Measurements from ENCODE around the gene KCNK1. TPM values are rescaled to one million over a fixed set of nuclear protein-coding genes. Genes with fewer than 3 reads are reported as not detected.

The KCNK1 gene
- total and polyA plus RNA-seq, 2 of the 4 experiments (the other 2 are of a cell fraction) = 0.90 to 1.6 TPM

GRCh38 chr1:233566886-233567285, 47.0 kb upstream of the KCNK1 start:
- no peak overlapping the region for H3K18ac ChIP-seq (ENCODE audit: low read depth, low read length)
- DNase-seq (no peak), ATAC-seq (ENCODE audit: low read depth) (no peak)
- intact Hi-C loops (cut with micrococcal nuclease) (no loop called here), in situ Hi-C loops (cut with MboI; ENCODE audit: low sequenced_read_pairs) (no loop called here), dilution Hi-C loops (cut with HindIII; ENCODE audit: low sequenced_read_pairs, unreplicated experiment) (no loop called here)
- H3K56ac ChIP-seq (ENCODE audit: extremely low read depth, insufficient read depth, low read length) = no peak overlapping the region
- ChIA-PET POLR2A (ENCODE audit: unreplicated experiment) (no interaction called here), CTCF (no interaction called here)
- H2BK120ac ChIP-seq (ENCODE audit: low read depth, low read length) = no peak overlapping the region
- no peak overlapping the region for H3K4ac ChIP-seq (ENCODE audit: low read depth, low read length)
- no peak overlapping the region for H3K27ac ChIP-seq (ENCODE audit: insufficient read depth, low read length)
- H3K4me1 ChIP-seq (ENCODE audit: control insufficient read depth, insufficient read depth, low read length) = no peaks in the 10 kb centered on the region
- no peak overlapping the region for H3K4me3 ChIP-seq (ENCODE audit: insufficient read depth, low read depth, low read length)
- H2BK15ac ChIP-seq (ENCODE audit: low read depth, low read length) = no peak overlapping the region
- no peaks in the 10 kb centered on the region for H4K20me1 ChIP-seq (ENCODE audit: insufficient read depth, low read length)
- no peak overlapping the region for H2AK5ac ChIP-seq (ENCODE audit: low read depth, low read length)
- H3K23ac ChIP-seq (ENCODE audit: low read depth, low read length) = no peak overlapping the region
- no peak overlapping the region for H4K5ac ChIP-seq (ENCODE audit: low read depth, low read length)
- H4K91ac ChIP-seq (ENCODE audit: insufficient read depth, low read depth, low read length) = no peak overlapping the region
- H3K36me3 ChIP-seq (ENCODE audit: control insufficient read depth, insufficient read depth, low read length) = no peaks in the 10 kb centered on the region
- no peak overlapping the region for H2AFZ ChIP-seq (replicated peaks; ENCODE audit: low read length, poor library complexity)
- no peak overlapping the region for H3K14ac ChIP-seq (replicated peaks; ENCODE audit: low read depth, low read length)
- no CpG with 5 or more reads among the region's 2 CpGs for WGBS, 2 experiments (ENCODE audit: extremely low coverage in 2 of 2, insufficient read length in 1 of 2)
- H4K8ac ChIP-seq (ENCODE audit: low read depth in 2 of 2, low read length in 2 of 2) = no peak overlapping the region
- H3K79me1 ChIP-seq (ENCODE audit: low read depth in 1 of 2, low read length in 2 of 2) = no peaks in the 10 kb centered on the region
- no peak overlapping the region for H2BK20ac ChIP-seq (ENCODE audit: low read depth, low read length)
- no peak overlapping the region for H3K4me2 ChIP-seq (ENCODE audit: low read depth, low read length)
- H3K27me3 ChIP-seq (ENCODE audit: control insufficient read depth, insufficient read depth, low read length) = no peaks in the 10 kb centered on the region
- no peak overlapping the region for H3K9ac ChIP-seq (ENCODE audit: low read depth, low read length)
- no TSS peak for BruUV-seq (replicated peaks)
- H3K9me3 ChIP-seq (ENCODE audit: control insufficient read depth, insufficient read depth, low read length) = peaks cover 5% of the 10 kb centered on the region
- H2AK9ac ChIP-seq (replicated peaks; ENCODE audit: low read depth, low read length, poor library complexity) = no peak overlapping the region
- H2BK5ac ChIP-seq (ENCODE audit: low read depth, low read length, poor library complexity, severe bottlenecking) = no peak overlapping the region
- TF ChIP-seq BHLHE40 (IDR thresholded peaks at IDR 0.05; ENCODE audit: low read depth, low read length) (no peak), CEBPB (IDR thresholded peaks at IDR 0.05; ENCODE audit: low read depth, low read length) (no peak), MXI1 (IDR thresholded peaks at IDR 0.05; ENCODE audit: borderline replicate concordance, low read depth, low read length) (no peak), ELK1 (IDR thresholded peaks at IDR 0.05; ENCODE audit: borderline replicate concordance, low read depth, low read length) (no peak), SMC3 (IDR thresholded peaks at IDR 0.05; ENCODE audit: low read depth, low read length) (no peak), CTCF (conservative IDR thresholded peaks at IDR 0.05; ENCODE audit: low read depth, low read length) (no peak), MAFK (IDR thresholded peaks at IDR 0.05; ENCODE audit: low read depth, low read length) (no peak)
- no peaks in the 10 kb centered on the region for H3K9me1 ChIP-seq (ENCODE audit: insufficient read depth, low read length)

Data from IMR-90 (cell line).